ENCODE measurements around the gene C4BPB.

The C4BPB gene

DNA sequence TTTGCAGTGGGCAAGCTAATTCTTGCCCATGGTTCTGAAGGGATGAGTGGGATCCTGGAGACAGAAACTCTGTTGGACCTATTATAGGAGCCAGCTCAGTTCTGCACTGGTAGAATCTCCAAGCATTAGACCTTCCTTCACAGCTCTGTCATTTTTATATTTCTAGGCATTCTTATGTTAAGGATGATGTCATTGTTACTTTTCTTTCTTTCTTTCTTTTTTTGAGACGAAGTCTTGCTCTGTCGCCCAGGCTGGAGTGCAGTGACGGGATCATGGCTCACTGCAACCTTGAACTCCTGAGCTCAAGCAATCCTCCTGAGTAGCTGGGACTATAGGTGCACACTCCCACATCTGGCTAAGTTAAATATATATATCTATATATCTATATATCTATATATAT is 28.1 kb upstream of the C4BPB start:
- DNase-seq = no peak

DNA sequence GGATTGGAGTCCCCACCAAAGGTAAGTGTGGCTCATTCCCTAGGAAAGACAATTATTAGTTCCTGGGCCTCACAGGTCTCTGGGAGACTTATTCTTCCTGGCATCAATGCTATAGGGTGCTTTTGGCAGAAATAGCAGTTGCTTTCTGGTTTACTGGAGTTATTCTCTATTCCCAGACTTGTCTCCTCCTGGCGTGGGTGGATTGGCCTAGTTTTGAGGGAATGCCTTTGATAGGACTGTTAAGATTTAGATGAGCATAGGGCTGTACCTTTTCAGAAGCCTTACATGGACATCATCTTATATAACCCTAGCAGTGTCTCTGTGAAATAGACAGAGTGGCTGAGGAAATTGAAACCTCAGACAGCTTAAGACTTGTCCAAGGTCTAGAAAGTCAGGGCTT is 26.6 kb upstream of the C4BPB start:
- no peak for DNase-seq

DNA sequence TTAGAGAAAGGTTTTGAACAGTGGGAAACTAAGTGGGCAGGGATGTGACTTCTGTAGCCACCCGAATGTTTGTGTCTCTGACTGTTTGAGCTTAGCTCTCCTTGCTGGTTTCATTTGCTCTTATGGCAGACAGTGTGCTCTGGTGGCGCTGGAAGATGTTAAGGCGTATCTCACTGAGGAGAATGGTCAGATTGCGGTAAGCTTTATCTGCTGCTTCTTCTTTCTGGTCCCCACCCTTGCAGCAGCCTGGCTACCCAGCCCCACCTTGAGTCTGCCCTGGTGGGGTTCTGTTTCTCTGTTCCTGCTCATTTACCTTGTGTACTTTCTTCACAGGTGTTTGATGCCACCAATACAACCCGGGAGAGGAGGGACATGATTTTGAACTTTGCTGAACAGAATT is 25.6 kb upstream of the C4BPB start:
- no peak for DNase-seq

DNA sequence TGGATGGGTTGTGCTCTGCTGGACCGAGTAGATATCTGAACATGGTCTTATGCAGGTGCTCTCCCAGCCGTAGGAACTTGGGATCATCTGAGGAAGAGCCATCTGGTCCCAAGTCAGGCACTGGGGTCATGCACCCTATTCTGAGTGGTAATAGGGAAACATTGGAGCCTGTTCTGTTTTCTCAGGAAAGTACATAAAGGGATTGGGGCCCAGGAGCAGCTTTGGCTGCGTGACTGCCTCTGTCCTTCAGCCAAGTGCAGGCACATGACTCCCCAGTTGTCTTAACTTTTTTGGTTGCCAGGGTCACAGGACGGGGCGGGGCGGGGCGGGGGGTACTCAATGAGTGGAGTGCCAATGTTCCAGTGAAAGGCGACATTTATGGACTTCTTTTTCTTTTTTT is 24.1 kb upstream of the C4BPB start:
- no peak for DNase-seq

DNA sequence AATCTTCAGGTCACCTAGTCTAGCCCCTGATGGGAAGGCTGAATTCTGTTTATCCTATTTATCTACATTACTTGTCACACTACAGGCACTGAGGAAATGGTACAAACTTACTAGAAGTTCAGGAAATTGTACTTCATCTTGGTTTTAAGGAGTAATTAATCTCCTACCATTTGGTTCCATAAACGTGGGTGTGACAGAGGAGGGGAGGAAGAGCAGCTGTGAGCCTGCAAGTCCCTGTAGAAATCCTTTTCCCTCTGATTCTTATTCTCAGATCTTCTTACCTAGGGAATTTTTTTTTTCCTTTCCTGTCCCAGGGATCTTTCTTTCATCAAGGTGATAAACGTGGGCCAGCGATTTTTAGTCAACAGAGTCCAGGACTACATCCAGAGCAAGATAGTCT is 21.5 kb upstream of the C4BPB start:
- no peak for DNase-seq

DNA sequence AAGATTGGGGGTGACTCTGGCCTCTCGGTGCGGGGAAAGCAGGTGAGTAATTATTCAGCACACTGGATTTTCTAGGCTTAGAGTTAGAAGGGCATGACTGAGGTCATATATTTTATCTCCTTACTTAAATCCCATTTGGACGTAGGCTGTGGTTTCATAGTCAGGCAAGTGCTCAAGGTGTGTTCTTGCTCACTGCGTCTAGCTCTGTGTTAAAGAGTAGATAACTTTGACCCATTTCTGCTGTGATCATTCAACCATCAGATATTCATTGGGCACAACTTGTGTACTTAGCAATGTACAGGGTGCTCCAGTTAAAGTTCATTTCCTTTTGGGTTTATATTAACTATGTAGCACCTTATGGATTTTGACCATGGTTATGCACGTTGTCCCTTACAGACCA is 21.0 kb upstream of the C4BPB start:
- no peak for DNase-seq

DNA sequence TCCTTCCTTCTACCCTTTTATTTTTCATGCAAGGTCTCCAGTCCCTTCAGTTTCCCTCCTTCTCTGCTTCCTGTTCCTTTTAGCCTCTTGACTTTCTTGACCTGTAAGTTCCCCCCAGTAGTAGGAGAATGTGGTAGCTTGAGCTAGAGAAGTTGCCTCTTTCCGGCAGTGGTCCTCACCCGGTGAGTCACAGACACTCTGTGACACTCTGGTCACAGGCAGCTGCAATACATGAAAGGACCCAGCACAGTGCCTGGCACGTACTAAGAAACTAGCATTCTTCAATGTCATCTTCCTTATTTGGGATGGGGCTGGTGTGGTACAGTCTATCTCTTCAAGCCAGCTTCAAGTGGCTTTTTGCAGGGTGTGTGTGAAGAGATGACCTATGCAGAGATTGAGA is 19.6 kb upstream of the C4BPB start:
- DNase-seq = no peak

DNA sequence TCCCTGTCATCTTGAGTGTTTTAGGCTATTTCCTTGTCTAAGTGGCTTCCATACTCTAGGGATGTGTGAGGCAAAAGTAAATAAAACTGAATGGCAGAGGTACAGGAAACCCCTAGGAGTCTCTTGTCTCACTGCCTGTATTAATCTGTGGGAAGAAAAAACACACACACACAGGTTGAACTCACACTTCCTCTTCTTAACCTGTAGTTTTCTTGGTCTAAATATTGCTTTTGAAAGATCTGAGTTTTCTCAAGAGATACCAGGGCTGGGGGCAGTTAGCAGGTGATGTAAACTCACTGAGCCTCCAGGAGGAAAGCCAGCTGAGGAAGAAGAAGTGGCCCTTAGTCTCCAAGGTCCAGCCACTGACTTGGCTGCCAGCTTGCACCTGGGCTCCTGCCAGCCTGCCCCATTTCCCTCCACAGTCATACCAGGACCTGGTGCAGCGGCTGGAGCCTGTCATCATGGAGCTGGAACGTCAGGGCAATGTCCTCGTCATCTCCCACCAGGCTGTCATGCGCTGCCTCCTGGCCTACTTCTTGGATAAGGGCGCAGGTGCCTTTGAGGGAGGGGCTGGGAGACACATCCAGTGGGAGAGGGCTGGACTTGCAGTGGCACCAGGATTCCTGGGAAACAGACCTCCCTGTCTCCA is 18.7 kb upstream of the C4BPB start:
- DNase-seq = no peak

DNA sequence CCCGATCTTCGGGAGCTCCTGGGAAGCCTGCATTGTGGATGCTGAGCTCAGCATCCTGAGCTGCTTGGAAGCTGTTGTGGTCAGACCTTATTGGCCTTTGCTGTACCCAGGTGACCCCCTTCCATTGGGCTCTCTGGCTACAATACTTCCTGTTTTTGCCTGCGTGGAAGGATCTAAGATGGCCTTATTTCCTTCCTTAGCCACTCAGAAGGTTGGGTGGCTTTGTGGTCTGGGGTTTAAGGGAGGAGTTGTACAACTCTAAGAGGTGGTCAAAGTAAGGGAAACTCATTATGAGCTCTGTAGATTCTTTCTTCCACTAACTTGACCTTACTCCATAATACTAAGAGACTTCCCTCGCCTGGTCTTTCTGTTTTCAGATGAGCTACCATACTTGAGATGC is 17.8 kb upstream of the C4BPB start:
- DNase-seq = no peak

DNA sequence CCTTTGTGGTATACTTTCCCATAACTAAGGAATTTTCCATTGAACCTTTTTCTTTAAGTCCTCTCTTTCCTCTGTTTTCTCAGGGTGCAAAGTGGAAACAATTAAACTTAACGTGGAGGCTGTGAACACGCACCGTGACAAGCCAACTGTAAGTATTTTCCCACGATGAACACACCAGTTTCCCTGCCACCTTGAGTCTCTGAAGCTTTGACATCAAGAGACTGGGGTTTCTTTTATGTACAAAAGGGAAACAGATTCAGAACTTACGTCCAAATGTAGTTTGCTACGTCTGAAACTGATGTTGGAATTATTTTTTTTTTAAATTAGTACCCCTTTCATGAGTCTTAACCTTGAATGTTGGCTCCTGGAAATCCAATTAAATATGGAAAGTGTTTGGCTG is 17.2 kb upstream of the C4BPB start:
- DNase-seq = no peak

DNA sequence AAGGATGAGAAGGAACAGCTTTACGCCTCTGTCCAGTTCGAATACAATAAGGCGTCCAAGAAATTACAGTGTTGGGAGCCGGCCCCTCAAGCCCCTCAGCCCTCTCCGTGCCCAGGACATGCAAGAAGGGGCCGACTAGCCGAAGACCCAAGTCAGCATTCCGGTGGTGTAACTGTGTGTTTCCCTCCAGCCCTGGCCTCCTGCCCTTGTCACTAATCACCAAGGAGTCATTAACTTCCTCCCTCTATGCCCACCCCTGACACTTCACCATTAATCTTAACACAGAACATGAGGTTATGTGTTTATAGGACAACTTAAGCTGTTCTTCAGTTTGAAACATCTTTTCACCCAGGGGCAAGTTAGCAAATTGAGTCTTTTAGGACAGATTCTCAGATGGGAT is 16.4 kb upstream of the C4BPB start:
- no peak for DNase-seq

DNA sequence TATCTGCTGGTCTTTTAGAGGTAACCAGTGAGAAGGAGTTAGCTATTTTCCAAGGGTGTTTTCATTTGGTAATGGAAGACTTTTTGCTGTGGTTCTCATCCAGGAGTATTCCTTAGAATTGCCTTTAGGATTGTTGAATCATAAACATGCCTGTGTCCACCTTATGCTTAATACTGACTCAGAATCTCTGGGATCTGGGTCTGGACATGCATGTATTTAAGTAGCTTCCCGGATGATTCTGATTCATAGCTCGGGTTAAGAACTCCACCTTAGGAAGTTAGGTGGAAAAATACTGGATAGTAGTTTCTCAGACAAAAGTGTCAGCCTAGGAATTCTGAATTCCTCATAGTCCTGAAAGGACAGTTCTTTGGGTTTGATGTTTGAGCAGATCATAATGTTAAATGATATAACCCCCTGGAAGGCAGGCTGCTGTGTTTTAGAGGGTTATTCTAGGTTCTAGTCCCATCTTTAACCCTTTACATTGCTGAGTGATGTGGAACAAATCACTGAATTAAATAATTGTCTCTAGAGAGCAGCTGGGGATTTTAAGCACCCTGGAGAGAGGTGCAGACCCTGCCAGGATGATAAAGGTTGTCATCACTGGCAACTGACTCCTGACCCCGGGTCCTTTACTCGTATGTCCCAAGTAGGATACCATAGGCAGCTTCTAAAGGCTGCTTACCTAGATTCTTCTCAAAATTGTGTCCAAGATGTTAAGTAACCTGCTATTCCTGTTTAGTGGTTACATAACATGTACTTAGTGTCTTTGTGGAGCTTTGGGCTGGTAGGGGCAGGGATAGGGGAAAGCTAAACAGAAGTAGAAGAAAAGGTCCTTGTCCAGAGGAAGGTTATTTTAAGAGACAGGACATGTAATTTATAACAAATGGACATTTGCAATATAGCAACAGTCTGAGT is 14.5 kb upstream of the C4BPB start:
- DNase-seq = no peak

DNA sequence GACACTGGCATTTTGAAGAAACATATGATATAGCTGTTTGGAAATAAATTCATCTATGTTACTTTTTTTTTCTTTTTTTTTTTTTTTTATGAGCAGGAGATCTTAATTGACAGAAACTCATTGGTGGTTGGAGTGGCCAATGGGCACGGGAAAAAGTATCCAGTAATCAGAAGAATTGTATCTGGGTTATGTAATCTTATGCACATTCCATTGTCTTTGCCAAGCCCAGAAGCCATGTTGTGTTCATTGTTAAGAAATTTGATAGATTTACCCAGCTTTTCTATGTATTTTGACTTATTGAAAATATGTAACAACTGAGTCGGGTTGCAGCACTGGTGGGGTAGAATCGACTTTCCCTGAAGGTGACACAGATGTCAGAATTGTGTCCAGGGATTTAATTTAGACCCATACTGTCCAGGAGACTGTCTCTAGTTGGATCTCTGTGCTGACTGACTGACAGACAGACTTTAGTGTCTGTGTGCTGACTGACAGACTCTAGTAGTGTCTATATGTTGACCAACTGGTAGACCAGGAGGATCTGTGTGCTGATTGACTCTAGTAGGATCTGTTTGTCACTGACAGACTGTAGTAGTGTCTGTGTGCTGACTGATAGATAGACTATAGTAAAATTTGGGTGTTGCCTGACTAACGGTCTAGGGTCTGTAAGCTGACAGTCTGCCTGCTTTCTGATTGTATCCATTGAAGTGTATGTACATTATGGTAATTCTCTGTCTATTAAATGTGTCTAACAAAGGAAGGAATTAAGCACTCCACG is 12.3 kb upstream of the C4BPB start:
- DNase-seq = no peak

DNA sequence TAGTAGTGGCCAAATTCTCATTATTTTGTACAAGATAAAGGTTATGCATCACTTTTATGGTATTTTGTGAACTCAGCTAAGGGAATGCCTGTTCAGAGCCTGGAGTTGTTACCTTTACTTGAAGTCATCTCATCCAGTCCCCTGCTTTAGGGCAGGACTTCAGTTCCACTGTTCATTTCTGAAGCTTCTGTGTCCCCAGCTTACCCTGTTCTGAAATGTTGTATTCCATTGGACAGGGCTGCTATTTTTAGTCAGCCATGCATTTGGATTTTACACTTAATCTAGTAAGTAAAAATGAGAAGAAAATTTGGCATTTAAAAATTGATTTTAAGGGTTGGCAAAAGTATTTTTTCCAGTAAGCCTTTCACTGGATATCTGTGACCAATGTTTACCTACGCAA is 11.6 kb upstream of the C4BPB start:
- DNase-seq = no peak

DNA sequence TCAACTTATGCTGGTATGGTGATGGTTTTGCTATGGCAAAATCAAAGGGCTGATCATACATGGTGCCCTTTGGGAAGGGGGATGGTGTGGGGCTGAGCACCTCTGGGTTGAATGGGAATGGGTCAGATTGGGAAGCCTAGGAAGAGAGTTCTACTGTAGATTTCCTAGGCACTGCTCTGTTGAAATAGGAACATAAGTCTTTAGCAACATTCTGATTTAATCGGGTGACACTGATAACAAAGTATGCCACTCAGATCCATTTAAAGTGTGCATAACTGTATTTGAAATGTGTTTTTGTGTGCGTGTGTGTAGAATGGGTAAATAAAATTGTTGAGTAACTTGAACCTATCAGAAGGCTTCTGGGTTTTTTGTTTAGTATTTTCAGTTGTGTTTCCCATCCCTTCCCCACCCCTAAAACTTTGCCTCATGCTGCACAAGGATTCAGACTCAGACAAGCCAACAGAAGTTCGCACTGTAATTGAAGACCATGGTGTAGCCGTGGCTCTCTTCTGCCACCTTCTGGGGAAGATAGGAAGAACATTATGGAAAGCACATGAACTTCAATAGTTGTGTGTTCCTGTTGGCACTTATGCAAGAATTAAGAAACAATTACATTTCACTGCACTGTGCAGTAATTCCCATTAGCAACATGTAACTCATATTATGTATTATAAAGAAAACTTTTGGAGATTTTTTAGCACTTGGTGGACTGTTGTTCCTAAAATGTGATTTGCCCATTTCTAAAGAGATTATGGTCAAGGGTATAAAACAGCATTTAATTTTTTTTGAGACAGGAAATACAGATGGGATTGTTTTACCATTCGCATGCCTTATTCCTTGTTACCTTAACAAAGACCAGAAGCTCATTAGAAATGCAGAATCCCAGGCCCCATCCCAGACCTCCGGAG is 10.9 kb upstream of the C4BPB start:
- no peak for DNase-seq

DNA sequence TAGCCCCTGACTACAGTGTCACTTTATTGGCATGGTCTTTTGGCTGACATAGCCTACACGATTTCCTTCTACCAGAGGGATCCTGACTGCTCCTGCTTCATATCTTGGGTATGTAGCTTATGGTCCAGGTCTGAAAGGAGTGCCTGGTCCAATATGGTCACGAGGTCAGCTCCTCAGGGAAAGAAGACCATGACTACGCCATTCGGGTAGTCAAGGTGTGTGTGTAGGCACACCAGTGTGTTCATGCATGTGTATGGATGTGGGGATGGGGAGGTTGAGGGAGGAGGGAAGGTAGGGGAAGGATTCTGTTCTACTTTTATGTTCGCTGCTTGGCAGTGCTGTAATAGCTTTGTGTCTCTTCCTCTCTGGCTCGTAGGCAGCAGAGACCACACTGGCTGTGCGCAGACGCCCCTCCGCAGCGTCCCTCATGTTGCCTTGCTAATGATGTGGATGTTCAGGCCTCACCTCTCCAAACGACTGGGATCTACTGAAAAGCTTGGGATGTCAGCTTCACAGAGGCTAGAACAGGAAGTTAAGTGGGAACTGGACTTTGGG is 10.0 kb upstream of the C4BPB start:
- no peak for DNase-seq

DNA sequence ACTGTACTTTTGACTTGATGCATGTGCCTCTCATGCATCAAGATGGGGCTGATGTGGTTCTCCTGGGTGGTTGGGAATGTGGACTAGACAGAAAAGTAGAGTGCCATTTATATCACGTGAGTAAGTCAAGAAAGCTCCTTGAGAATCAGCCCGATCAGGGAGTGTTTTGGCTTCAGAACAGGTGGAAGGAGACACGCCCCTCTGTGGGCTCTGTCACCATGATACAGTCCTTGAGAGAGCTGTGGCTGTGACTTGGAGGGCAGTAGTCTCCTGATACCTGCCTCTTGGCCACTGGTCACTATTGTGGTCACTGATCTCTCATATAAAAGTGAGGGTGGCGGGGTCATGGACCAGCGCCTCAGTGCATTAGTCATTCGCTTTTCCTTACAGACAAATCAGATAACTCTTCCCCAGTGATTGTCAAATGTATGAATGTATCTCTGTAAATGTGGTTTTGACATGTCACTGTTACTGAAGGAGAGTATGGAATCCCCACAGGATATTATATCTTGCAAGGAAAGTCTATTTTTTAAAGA is 8.9 kb upstream of the C4BPB start:
- DNase-seq = no peak

DNA sequence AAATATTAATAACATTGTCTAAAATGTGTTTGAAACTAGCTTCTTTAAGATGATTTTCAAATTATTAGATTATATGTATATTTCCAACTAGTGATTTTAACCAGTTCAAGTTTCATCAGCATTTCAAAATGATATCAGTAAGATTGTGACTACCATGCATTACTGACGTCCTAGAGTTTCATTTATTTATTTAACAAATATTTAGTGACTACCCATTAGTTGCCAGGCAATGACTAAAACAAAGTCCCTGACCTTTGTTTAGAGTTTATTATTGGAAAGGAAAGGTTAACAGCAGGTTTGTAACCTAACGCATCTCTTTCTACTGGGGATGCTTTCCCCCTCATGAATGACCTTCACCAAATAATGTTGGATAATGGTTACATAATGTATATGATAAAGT is 7.6 kb upstream of the C4BPB start:
- no peak for DNase-seq

DNA sequence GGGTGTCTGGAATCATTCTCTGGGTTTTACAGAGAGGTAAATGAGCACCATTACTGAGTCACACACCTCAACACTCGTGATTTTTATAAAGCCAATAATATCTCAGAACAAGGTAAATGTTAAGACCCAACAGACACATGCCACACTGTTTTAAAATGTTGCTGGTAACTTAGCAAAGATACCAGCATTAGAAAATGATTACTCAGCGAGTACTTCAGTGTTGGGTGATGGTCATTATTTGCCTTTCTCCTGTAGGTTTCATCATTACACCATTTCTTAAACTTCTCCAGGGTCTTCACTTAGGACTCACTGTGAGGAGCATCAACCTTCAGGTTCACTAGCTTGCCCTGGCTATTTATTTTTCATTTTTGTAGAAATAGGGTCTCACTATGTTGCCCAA is 6.9 kb upstream of the C4BPB start:
- no peak for DNase-seq

DNA sequence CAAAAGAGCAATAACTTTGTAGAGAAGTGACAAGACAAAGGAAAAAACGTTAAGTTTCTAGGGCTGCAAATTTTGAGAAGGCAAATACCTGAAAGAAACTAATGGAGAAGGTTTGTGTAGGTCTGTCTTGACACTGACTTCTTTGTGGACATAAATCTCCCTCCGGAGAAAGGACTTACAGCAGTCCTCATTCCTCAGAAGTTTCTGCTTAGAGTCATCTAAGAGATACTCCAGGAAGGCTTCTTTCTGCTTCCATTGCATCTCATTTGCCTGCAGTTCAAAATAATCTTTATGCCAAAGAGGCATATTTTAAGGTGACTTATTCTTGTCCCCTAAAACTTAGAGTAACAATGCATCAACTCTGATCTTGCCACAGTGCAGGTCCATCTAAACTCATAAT is 4.4 kb upstream of the C4BPB start:
- no peak for DNase-seq

DNA sequence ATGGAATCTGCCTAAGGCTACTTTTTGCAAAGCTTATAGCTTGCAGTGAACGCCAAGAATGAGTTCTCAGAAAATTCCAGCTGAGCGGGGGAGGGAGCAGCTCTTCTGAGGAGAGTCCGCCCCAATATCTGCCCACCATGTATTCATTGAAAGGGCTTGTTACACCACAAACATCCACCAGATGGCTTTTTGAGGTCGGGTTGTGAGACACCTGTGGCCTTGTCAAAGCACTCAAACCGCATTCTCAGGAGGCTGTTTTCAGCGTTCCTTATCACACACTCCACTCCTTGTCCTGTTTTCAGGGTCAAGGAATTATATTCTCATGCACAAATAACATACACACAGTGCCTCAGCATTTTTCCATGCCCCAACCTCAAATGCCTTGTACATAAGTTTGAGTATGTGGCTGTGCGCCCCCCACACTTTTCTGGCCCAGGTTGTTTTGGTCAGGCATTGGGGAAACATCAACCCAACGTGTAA is 3.9 kb upstream of the C4BPB start:
- no peak for DNase-seq

DNA sequence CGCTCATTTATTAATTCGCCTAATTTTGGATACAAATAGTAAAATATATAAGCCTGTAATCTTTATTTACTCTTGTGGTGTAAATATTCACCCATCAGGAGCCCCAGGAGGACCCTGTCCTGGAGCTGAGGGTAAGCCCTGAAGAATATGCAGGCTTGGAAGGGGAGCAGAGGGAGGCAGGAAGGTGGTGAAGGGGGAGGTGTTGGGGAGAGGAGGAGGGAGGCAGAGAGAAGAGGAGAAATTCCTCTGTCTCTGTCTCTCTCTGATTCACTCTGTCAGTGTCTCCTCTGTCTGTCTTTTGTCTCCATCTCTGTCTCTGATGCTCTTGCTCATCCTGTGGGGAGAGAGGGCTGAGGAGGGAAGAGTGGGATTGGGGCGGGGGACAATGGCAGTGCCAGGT is 2.8 kb upstream of the C4BPB start:
- DNase-seq = no peak

All from GOT3 (cell line).